GM21360 (cell line): ENCODE results near the gene PABPN1.
A peak's percentile ranks its signal among the peaks of the same experiment; 100 is the strongest.
"Not testable (repeated sequence)": the region's sequence is repeated elsewhere in the genome, so short reads cannot be mapped to it uniquely, and the experiment has no call there.

Source experiments
- ATAC-seq: cut with Tn5 transposase; IDR thresholded peaks from one replicate; pipeline ENCODE4 v1.9.1; 2021; ENCODE audit warnings: mild to moderate bottlenecking, moderate library complexity; ENCODE audit not compliant: unreplicated experiment

The PABPN1 gene

DNA sequence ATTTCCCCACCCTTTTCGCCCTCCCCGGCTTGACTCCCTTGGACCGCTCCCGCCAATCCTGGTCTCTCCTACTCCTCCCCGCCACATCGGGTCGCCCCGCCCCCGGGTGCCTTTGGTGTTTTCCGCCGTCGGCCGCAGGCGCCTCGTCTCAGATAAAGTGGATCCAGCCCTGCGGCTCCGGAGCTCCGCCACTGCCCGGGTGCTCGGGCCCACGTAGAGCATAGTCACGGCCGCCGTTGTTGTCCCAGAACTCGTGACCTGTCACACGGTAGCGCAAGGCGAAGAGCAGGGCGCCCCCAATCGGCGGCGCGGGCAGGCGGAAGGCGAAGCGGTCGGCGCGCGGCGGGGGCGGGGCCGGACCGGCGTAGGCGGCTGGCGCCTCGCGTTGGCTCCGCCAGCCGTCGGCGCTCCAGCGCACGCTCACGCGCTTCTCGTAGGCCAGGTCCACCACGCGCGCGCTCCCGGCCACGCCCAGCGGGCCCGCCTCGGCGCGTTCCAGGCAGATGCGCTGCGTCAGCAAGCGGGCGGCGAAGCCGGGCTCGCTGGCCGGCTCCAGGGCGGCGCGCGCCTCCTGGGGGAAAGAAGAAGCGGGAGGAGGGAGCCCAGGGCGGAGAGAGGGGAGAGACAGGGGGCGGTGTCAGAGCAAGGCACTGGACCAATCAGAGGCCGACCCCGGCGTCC lies 19.8 kb upstream of the PABPN1 start:
- ATAC-seq: peak; percentile 65

DNA sequence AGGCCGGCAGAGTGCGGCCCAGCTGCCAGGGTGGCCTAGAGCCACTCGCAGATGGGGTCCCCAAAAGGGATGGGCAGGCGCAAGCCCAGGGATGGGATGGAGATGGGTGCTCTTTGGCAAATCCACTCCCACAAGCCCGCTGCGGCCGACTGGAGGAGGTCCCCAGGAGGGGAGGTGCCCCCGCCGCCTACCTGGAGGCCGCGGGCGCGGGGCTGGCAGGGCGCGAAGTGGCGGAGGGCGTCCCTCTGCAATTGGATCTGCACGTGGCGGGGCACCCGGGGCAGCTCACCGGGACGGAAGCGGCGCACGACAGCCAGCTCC lies 19.3 kb upstream of the PABPN1 start:
- no peak for ATAC-seq

DNA sequence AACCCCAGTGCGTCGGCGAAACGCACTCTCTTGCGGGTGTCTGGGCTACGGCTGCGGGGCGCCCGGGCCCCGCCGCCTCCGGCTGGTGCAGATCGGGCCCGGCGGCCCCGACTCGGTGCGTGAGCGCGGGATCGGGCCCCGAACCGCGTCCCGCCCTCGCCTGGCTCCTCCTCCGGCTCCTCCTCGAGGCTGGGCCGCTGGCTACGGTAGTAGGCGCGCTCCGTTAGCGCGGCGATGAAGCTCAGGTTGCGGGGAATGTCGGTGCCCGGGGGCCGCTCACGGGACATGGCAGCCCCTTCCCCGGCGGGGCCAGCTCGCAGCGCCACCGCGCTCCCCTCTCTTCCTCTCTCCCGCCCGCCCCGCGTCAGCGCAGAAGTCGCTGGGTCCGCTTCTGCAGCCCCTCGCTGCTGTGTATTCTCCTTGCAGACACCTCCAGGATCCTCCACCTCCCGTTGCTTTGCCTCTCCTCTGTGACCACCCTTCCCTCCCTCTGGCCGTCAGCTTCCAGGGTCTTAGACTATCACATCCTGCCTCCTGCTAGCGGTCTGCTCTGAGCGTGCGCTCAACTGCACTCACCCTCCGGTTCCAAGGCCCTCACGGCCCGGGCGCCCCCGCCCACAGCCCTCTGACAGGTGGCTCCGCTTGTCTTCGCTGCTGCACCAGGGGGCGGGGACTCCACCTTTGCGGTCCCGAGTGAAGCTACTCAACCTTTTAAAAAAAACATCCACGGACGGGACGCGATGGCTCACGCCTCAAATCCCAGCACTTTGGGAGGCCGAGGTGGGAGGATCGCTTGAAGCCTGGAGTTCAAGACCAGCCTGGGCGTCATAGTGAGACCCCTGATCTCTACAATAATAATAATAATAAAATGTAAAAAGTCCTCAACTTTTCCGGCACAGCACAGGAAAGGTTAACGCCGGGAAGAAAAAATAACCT lies 18.7 kb upstream of the PABPN1 start, which contains the start of gene PPP1R3E:
Gene PPP1R3E, minus strand, starts transcription at position 570 of the 936 bp plus-strand sequence. Its CDS starts 283 bp downstream, at position 287.
- peak; percentile 31 for ATAC-seq

DNA sequence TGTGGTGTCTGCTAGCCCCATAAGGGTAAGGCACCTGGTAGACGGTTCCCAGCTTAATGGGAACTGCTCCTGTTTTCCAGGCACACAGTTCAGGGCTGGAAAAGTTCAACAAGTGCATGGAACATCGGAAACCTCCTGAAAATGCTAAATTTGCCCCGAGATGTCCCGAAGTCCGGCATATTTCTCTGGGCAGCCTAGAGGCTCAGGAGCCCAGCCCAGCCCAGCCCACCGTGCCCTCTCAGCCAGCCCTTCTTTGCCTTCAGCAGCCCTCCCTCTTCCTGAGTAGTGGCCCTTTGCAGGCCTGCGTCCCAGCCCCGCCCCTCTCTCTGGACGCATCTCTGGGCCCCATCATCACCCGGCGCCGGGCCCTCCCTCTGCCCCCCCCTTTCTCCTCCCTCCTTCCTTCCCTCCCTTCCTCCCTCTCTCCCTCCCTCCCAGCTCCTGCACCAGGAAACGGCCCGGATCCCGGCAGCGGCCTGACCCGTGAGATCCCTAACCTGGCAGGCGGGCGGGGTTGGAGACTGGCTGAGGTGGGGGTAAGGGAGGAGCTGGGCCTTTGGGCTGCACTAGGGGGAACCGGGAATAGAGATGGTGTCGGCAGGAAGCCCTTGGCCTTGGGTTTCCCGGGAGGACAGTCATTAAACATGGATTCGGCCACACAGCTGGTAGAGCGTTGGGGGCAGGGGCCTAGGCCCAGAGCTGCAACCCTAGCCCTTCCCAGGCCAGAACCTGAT lies 14.7 kb upstream of the PABPN1 start, which contains the start of gene BCL2L2:
Gene BCL2L2, plus strand, starts transcription at position 422 of the 734 bp plus-strand sequence. CDS start 935 bp downstream, outside the sequence.
- no peak for ATAC-seq

DNA sequence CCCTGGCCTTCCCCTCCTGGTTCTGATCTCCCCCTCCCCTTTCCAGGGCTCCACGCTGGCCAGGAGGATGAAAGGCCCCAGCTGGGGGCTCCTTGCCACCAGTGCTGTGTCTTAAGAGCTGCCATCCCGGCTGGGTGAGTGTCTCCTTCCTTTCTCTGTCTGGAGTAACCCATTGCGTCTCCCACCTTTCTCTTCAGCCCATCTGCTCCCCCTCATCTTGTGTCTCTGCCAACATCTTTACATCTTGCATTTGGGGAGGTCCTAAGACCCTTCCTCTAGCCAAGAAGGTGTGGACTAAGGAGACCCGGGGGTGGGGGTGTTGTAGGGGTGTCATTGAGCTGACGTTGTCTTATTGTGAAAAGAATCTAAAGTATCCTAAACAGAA lies 14.1 kb upstream of the PABPN1 start:
- ATAC-seq: no peak

DNA sequence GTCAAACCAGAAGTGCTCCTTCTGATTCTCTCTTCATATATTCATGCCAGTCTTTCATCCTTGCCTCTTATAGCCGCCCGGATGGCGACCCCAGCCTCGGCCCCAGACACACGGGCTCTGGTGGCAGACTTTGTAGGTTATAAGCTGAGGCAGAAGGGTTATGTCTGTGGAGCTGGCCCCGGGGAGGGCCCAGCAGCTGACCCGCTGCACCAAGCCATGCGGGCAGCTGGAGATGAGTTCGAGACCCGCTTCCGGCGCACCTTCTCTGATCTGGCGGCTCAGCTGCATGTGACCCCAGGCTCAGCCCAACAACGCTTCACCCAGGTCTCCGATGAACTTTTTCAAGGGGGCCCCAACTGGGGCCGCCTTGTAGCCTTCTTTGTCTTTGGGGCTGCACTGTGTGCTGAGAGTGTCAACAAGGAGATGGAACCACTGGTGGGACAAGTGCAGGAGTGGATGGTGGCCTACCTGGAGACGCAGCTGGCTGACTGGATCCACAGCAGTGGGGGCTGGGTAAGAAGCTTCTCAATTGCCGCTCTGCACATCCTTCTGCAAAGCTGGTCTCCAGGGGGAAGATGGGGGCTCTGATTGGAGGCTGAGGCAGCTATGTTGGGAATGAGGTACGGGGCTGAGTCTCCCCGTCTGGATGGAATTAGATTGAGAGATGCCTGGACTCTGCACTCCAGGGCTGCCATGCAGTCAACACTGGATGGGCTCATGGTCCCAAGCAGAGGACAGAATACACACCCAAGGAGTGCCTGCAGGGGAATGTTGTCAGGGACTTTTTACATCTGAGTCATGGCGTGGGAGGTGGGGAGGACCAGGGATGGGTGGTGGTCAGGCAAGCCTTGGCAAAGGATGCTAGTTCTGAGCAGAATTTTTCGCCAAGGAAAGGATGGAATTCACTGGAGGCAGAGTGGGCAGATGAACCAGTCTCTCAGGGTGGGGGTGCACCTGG lies 13.3 kb upstream of the PABPN1 start:
- no peak for ATAC-seq

DNA sequence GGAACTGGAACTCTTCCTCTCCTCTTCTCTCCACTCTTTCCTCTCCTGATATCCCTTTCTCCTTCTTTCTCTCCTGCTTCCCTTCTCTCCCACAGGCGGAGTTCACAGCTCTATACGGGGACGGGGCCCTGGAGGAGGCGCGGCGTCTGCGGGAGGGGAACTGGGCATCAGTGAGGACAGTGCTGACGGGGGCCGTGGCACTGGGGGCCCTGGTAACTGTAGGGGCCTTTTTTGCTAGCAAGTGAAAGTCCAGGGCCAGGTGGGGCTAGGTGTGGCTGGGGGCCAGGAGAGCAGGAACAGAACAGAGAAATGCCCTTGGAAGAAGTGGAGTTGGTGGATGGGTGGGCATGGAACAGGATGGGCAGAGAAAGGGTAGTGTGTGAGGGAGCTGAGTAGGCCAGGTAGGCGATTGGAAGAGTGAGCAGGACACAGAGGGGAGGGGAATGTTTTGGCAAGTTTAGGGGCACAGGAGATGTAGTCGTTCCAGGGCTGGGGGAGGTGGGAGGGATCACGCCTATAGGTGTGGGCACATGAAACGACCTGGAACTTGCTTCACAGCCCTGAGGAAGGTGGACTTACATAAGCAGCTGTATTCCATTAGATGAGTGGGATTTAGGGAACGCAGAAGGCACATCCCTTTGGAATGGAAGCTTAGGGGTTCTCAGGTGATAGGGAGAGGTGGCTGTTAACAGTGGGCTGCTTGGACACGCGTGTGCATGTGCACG lies 12.4 kb upstream of the PABPN1 start:
- no peak for ATAC-seq

DNA sequence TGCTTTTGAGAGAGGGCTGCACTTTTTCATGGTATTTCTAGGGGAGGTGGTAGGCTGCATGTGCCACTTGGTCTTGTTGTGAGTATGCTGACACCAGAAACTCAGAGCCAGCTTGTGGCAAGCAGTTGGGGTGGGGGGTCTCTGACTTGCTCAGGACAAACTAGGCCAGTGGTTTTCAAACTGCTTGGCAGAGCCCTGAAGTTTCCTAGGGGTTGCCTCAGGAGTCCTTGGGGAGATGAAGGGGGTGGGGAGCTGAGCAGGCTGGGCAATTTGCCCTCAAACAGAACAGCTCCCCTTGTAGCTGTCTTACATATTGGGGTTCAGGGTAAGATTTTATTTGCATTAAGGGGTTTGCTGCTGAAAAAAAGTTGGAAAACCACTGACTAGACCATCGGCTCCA lies 10.7 kb upstream of the PABPN1 start:
- no peak for ATAC-seq

DNA sequence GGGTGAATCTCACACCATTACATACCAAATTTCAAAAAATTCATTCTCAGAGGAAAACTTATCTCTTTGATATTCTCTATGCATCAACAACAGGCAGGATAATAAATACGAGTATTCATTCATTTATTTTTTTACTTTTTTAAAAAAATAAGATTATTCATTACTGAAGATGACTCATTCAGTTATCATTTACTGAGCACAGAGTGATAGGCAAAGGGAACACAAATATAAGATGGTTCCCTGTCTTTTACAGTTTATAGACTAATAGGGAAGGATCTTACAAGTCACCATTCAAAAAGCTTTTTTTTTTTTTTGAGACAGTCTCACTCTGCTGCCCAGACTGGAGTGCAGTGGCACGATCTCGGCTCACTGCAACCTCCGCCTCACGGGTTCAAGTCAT lies 5.0 kb upstream of the PABPN1 start:
- no peak for ATAC-seq

DNA sequence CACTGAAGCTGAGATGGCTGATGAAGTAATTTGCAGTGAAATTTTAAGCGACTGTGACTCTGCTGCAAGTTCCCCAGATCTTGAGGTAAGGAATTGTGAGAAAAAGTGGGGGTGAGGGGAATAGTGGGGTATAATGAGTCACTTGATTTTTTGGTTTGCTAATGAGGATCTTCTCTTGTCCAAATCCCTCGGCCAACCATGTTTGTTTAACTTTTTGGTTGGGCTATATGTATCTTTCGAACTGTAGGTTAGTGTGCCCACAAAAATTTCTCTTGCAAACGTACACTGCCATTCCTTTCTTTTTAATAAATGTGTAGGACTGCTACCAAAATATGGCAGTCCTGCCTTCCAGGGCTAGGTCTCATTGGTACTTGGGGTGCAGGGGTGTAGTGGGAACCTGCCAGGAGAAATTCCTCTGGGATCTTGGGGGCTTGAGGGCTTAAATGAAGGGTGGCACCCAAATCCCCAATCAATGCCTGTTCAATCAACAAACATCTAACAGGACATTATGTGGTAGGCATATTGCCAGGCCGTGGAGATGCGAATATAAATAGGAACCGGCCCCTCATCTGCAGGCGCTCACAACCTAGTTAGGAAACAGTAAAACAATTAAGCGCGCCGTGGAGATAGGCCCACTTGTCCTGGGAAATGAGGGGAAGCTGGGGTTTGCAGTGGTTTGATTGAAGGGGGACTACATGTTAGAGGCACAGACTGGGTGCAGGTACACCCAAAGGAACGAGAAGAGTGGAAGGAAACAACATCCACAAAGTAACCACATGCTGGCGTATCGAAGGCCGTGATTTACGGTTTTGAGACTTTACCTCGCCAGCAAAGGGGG lies 1.3 kb upstream of the PABPN1 start:
- ATAC-seq: no peak

DNA sequence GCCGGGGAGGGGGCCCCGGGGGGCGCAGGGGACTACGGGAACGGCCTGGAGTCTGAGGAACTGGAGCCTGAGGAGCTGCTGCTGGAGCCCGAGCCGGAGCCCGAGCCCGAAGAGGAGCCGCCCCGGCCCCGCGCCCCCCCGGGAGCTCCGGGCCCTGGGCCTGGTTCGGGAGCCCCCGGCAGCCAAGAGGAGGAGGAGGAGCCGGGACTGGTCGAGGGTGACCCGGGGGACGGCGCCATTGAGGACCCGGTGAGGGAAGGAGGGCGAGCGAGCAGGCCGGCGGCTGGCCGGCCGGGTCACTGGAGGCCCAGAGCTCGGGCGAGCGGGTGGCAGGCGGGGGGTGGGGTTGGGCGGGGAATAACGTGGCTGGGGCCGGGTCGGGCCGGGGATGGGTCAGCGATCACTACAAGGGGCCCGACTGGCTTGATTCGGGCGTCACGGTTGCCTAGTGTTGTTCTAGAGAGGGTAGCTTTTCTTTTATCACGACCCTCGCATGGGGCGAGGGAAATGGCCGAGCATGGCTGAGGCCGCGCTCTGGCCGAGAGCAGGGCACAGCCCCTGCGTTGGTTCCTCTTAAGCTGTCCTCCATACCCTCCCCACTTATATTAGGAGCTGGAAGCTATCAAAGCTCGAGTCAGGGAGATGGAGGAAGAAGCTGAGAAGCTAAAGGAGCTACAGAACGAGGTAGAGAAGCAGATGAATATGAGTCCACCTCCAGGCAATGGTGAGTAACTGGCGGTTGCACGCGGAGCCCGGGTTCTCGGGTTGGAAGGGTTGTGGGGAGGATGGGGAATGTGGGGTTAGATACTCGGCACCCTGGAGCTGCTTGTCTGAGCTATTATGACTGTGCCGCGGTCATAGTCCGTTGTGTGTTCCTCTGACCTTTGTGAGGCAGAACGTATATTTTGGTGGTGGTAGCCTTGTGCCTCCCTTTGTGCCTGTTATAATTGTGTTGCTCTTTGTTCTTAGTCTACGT lies 603 bp downstream of the PABPN1 start:
- no peak for ATAC-seq

DNA sequence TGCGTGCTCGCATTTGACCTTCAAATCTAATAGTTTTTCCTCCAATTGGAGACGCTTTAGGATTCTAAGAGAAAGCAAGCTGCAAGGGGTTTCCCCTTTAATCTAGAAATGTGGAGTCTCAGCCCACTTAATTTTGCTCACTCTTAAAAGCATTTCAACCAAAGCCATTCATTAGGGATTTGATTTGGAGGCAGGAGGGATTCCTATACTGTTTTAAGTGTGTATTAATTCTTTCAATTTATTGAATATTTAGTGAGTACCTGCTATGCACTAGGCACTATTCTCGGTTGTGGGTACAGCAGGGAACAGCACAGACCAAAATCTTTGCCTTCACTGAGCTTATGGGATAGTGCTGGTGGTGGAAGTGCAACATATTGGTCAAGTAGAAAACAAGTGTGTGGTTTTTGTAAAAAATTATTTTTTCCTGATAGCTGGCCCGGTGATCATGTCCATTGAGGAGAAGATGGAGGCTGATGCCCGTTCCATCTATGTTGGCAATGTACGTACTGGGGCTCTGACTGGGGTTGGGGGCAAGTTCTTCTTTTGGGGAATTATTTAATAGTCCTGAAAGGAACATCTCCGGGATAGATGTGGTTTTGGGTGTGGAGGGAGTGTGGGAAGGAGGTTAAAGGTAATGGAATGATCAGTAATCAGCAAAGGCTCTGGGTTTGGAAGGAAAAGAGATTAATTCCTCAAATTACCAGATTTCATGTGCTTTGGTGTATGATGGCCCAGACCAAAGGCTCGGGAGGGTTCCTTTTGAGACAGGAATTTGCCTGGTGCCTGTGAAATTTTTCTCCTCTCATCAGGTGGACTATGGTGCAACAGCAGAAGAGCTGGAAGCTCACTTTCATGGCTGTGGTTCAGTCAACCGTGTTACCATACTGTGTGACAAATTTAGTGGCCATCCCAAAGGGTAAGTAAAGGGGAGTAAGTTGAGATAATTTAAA lies 1.6 kb downstream of the PABPN1 start:
- no peak for ATAC-seq

DNA sequence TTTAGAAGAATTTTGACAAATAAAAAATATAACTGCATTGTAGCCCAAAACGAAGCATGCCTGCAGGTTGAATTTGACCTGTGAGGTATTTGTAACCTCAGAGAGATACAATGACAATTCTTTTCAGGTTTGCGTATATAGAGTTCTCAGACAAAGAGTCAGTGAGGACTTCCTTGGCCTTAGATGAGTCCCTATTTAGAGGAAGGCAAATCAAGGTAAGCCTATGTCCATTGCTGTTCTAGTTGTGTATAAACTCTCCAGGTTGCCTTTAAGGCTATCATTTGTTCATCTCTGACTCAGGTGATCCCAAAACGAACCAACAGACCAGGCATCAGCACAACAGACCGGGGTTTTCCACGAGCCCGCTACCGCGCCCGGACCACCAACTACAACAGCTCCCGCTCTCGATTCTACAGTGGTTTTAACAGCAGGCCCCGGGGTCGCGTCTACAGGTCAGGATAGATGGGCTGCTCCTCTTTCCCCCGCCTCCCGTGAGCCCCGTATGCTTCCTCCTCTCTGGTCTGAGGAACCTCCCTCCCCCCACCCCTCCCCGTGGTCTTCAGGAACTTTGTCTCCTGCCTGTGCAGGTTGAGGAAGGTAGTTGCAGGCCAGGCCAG lies 2.7 kb downstream of the PABPN1 start:
- no peak for ATAC-seq

DNA sequence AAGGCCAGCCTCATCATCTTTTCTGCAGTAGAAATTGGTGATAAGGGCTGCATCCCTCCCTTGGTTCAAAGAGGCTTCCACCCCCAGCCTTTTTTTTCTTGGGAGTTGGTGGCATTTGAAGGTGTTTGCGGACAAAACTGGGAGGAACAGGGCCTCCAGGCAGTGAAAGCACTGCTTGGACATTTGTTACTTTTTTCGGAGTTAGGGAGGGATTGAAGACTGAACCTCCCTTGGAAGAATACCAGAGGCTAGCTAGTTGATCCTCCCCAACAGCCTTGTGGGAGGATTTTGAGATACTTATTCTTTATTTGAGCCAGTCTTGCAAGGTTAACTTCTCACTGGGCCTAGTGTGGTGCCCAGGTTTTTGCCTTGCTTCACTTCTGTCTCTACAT lies 3.2 kb downstream of the PABPN1 start:
- no peak for ATAC-seq

DNA sequence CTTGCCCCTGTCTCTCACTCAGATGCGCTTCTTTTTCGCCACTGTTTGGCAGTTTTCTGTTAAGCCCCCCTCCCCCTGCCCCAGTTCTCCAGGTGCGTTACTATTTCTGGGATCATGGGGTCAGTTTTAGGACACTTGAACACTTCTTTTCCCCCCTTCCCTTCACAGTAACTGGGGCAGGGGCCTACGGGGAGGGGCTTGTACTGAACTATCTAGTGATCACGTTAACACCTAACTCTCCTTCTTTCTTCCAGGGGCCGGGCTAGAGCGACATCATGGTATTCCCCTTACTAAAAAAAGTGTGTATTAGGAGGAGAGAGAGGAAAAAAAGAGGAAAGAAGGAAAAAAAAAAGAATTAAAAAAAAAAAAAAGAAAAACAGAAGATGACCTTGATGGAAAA lies 3.7 kb downstream of the PABPN1 start:
- ATAC-seq: no peak

DNA sequence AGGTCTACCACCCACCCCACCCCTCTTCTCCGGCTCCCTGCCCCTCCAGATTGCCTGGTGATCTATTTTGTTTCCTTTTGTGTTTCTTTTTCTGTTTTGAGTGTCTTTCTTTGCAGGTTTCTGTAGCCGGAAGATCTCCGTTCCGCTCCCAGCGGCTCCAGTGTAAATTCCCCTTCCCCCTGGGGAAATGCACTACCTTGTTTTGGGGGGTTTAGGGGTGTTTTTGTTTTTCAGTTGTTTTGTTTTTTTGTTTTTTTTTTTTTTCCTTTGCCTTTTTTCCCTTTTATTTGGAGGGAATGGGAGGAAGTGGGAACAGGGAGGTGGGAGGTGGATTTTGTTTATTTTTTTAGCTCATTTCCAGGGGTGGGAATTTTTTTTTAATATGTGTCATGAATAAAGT lies 4.5 kb downstream of the PABPN1 start:
- ATAC-seq: not testable (repeated sequence)
